ENCODE results near the gene PRELID3B. TPM values are rescaled to one million over a fixed set of nuclear protein-coding genes. Genes with fewer than 3 reads are reported as not detected.
"Not testable (repeated sequence)": the region's sequence is repeated elsewhere in the genome, so short reads cannot be mapped to it uniquely, and the experiment has no call there.

PRELID3B gene
- total RNA-seq, 1 experiment from 2014 or later = 52.6 TPM

DNA sequence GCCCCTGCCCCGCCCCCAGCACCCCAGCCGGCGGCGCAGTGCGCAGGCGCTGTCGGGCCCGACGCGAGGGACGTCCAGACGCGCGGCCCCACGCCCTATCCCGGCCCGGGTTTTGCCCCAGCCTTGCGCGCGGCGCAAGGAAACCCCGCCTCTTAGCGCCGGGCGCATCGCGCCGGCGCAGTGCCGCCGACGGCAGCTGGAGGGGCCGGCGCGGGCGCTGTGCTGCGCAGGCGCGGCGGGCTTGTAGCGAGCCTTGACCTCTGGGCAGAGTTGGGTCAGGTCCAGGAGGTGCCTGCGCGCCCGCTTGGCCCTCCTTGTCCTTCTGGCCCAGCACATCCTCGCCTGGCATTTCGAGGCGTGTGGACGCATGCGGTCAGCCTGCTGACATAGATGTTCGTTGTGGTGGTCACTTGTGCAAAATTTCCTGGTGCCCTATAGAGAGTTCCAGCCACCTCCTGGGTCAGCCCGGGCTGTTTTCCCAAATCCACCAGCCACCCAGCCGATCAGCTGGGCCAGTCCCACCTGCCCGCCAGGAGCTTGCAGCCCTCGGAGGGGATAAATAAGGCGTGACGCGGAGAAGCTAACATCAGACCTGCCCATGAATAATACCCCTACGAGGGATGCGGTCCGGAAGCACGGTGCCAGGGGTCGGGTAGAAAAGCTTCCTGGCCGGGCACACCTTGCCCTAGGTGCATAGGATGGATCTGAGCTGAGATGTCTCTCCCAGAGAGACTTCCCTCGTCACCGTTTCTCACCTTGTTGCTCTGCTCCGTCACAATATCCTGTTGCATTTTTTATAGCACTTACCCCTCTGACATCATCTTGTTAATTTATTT is 428 bp upstream of the PRELID3B start:
- H3K27ac ChIP-seq (ENCODE audit: insufficient read length, low read depth, low read length) = no peak overlapping the region
- Mint-ChIP-seq H3K9me3 (no peaks in the 10 kb centered on the region; a peak in 1 of 5 replicates), H3K27ac (peak overlapping the region in 1 of 3 experiments; percentile 73; a peak in 2 of 7 replicates), H3K4me3 (peak overlapping the region; percentile 88 to 92), H3K4me1 (peaks cover 13 to 18% of the 10 kb centered on the region in 2 experiments), H3K36me3 (ENCODE audit: insufficient read depth in 1 of 3, low read depth in 3 of 3) (peaks cover 9 to 17% (median 15%) of the 10 kb centered on the region in 3 experiments; a peak in 6 of 7 replicates), H3K27me3 (ENCODE audit: low read depth) (peaks cover 10% of the 10 kb centered on the region)
- H4K5ac ChIP-seq (ENCODE audit: insufficient read length, low read depth, low read length) = no peak overlapping the region
- no peaks in the 10 kb centered on the region for H3K9me3 ChIP-seq (ENCODE audit: control insufficient read depth, low read depth, low read length)
- no peak overlapping the region for H2AFZ ChIP-seq (ENCODE audit: low read length)
- no peak overlapping the region for H2AK5ac ChIP-seq (ENCODE audit: insufficient read length, low read length)
- H3K4me1 ChIP-seq (ENCODE audit: insufficient read depth, low read length) = no peaks in the 10 kb centered on the region
- H3K4me2 ChIP-seq (ENCODE audit: insufficient read depth, insufficient read length, low read length) = peak overlapping the region; percentile 94
- no peak overlapping the region for H3K9ac ChIP-seq (ENCODE audit: extremely low read depth, insufficient read length, low read length)
- H4K91ac ChIP-seq (ENCODE audit: insufficient read length, low read depth, low read length) = no peak overlapping the region
- TF ChIP-seq, protein P1, sequence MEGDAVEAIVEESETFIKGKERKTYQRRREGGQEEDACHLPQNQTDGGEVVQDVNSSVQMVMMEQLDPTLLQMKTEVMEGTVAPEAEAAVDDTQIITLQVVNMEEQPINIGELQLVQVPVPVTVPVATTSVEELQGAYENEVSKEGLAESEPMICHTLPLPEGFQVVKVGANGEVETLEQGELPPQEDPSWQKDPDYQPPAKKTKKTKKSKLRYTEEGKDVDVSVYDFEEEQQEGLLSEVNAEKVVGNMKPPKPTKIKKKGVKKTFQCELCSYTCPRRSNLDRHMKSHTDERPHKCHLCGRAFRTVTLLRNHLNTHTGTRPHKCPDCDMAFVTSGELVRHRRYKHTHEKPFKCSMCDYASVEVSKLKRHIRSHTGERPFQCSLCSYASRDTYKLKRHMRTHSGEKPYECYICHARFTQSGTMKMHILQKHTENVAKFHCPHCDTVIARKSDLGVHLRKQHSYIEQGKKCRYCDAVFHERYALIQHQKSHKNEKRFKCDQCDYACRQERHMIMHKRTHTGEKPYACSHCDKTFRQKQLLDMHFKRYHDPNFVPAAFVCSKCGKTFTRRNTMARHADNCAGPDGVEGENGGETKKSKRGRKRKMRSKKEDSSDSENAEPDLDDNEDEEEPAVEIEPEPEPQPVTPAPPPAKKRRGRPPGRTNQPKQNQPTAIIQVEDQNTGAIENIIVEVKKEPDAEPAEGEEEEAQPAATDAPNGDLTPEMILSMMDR (conservative IDR thresholded peaks at IDR 0.05) = no peak
- H3K23me2 ChIP-seq (ENCODE audit: insufficient read length, low read depth, low read length, poor library complexity, severe bottlenecking) = peaks cover 9% of the 10 kb centered on the region
- H2BK120ac ChIP-seq (ENCODE audit: low read depth, low read length, poor library complexity, severe bottlenecking) = no peak overlapping the region
- no peaks in the 10 kb centered on the region for H3K27me3 ChIP-seq (ENCODE audit: insufficient read depth, low read length)
- DNase-seq = peak; percentile 94
- H3T11ph ChIP-seq (ENCODE audit: low read length) = no peak overlapping the region
- peaks cover 10% of the 10 kb centered on the region for H3K79me2 ChIP-seq (ENCODE audit: insufficient read depth, low read length)
- no peak overlapping the region for H3K23ac ChIP-seq (ENCODE audit: insufficient read length, low read depth, low read length)
- no peaks in the 10 kb centered on the region for H4K20me1 ChIP-seq (ENCODE audit: control insufficient read depth, insufficient read depth, insufficient read length)
- no peak overlapping the region for H2BK12ac ChIP-seq (ENCODE audit: insufficient read length, low read depth, low read length)
- H2BK15ac ChIP-seq (ENCODE audit: low read depth, low read length) = no peak overlapping the region
- H4K8ac ChIP-seq (replicated peaks; ENCODE audit: insufficient read length, low read depth, low read length) = no peak overlapping the region
- H3K79me1 ChIP-seq (ENCODE audit: insufficient read depth, low read depth, low read length, poor library complexity, severe bottlenecking) = no peaks in the 10 kb centered on the region
- no CpG with 5 or more reads among the region's 66 CpGs for WGBS (ENCODE audit: extremely low coverage, insufficient read length, low lambda C conversion rate)
- H3K14ac ChIP-seq (ENCODE audit: insufficient read depth, low read length) = no peak overlapping the region
- no peak overlapping the region for H3K4ac ChIP-seq (ENCODE audit: low read depth, low read length)
- H3K18ac ChIP-seq (ENCODE audit: insufficient read length, low read depth, low read length) = no peak overlapping the region
- no peak overlapping the region for H2BK20ac ChIP-seq (ENCODE audit: low read depth, low read length, poor library complexity, severe bottlenecking)
- H3K56ac ChIP-seq (ENCODE audit: insufficient read length, low read depth, low read length) = no peak overlapping the region
- no peak overlapping the region for H2BK5ac ChIP-seq (ENCODE audit: insufficient read length, low read length)

DNA sequence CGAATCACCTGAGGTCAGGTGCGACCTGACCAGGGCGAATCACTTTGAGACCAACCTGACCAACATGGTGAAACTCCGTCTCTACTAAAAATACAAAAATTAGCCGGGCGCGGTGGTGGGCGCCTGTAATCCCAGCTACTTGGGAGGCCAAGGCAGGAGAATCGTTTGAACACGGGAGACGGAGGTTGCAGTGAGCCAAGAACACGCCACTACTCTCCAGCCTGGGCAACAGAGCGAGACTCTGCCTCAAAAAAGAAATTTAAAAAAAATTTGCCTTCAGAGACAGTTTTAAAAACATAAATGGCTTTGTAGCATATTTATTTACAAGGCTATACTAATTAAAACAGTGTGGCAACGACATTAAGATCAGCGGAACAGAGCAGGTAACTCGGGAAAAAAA is 1.1 kb downstream of the PRELID3B start:
- peak overlapping the region; percentile 88 to 92 for H3K4me3 Mint-ChIP-seq

More for the DNA sequence above, 1.1 kb downstream of the PRELID3B start:
- no CpG with 5 or more reads among the region's 16 CpGs for WGBS (ENCODE audit: extremely low coverage, insufficient read length, low lambda C conversion rate)
- Histone ChIP-seq H3K79me2 (ENCODE audit: insufficient read depth, low read length) (peaks cover 10% of the 10 kb centered on the region), H3K9ac (ENCODE audit: extremely low read depth, insufficient read length, low read length) (peak overlapping the region; percentile 56), H3K4me2 (ENCODE audit: insufficient read depth, insufficient read length, low read length) (peak overlapping the region; percentile 94)
- not testable (repeated sequence) for H3K9me3 Mint-ChIP-seq; H3K4ac ChIP-seq (ENCODE audit: low read depth, low read length); H2AK5ac ChIP-seq (ENCODE audit: insufficient read length, low read length); H3K18ac ChIP-seq (ENCODE audit: insufficient read length, low read depth, low read length); H2AFZ ChIP-seq (ENCODE audit: low read length); H3K27me3 Mint-ChIP-seq (ENCODE audit: low read depth); H3K9me3 ChIP-seq (ENCODE audit: control insufficient read depth, low read depth, low read length); H2BK5ac ChIP-seq (ENCODE audit: insufficient read length, low read length); H3K4me1 ChIP-seq (ENCODE audit: insufficient read depth, low read length); H3K27me3 ChIP-seq (ENCODE audit: insufficient read depth, low read length); H3K23ac ChIP-seq (ENCODE audit: insufficient read length, low read depth, low read length); H2BK120ac ChIP-seq (ENCODE audit: low read depth, low read length, poor library complexity, severe bottlenecking); H3K79me1 ChIP-seq (ENCODE audit: insufficient read depth, low read depth, low read length, poor library complexity, severe bottlenecking); H3K56ac ChIP-seq (ENCODE audit: insufficient read length, low read depth, low read length); H3K23me2 ChIP-seq (ENCODE audit: insufficient read length, low read depth, low read length, poor library complexity, severe bottlenecking); H4K8ac ChIP-seq (replicated peaks; ENCODE audit: insufficient read length, low read depth, low read length); H4K5ac ChIP-seq (ENCODE audit: insufficient read length, low read depth, low read length); H3T11ph ChIP-seq (ENCODE audit: low read length); H3K27ac ChIP-seq (ENCODE audit: insufficient read length, low read depth, low read length); H2BK12ac ChIP-seq (ENCODE audit: insufficient read length, low read depth, low read length); H3K27ac Mint-ChIP-seq; H3K14ac ChIP-seq (ENCODE audit: insufficient read depth, low read length); DNase-seq; H4K20me1 ChIP-seq (ENCODE audit: control insufficient read depth, insufficient read depth, insufficient read length); H2BK15ac ChIP-seq (ENCODE audit: low read depth, low read length); H2BK20ac ChIP-seq (ENCODE audit: low read depth, low read length, poor library complexity, severe bottlenecking); H4K91ac ChIP-seq (ENCODE audit: insufficient read length, low read depth, low read length)
- H3K4me1 Mint-ChIP-seq = peaks cover 13 to 18% of the 10 kb centered on the region in 2 experiments
- H3K36me3 Mint-ChIP-seq (ENCODE audit: insufficient read depth in 1 of 3, low read depth in 3 of 3) = peaks cover 17 to 33% (median 30%) of the 10 kb centered on the region in 3 experiments; a peak in 6 of 7 replicates
